HK-2 (cell line): Measurements from ENCODE around the gene ASH1L.
"Not testable (repeated sequence)": the region's sequence is repeated elsewhere in the genome, so short reads cannot be mapped to it uniquely, and the experiment has no call there.

Source experiments
- DNase-seq: peaks from one replicate; pipeline ENCODE4 v3.0.0-alpha.2; 2018; ENCODE audit not compliant: unreplicated experiment

The ASH1L gene

GRCh38 chr1:155561779-155562580 lies 623 bp downstream of the ASH1L start:
- peak; percentile 64 for DNase-seq

- no peak for DNase-seq
Observed at GRCh38 chr1:155555915-155556314, 6.7 kb downstream of the ASH1L start.

GRCh38 chr1:155553349-155553748 lies 9.3 kb downstream of the ASH1L start:
- DNase-seq, result no peak

GRCh38 chr1:155548706-155549105 lies 13.9 kb downstream of the ASH1L start:
- DNase-seq, result no peak

- DNase-seq, result no peak
Observed at GRCh38 chr1:155540000-155540874, 22.4 kb downstream of the ASH1L start.

- no peak for DNase-seq
Observed at GRCh38 chr1:155537193-155537592, 25.4 kb downstream of the ASH1L start.

- DNase-seq, result no peak
Observed at GRCh38 chr1:155531624-155532023, 31.0 kb downstream of the ASH1L start.

- DNase-seq, result no peak
Observed at GRCh38 chr1:155529929-155530328, 32.7 kb downstream of the ASH1L start.

- no peak for DNase-seq
Observed at GRCh38 chr1:155529109-155529508, 33.5 kb downstream of the ASH1L start.

- peak; percentile 8 for DNase-seq
Observed at GRCh38 chr1:155527677-155528076, 34.9 kb downstream of the ASH1L start.

- DNase-seq, result no peak
Observed at GRCh38 chr1:155526356-155526755, 36.2 kb downstream of the ASH1L start.

- no peak for DNase-seq
Observed at GRCh38 chr1:155522069-155522468, 40.5 kb downstream of the ASH1L start.

GRCh38 chr1:155518484-155518883 lies 44.1 kb downstream of the ASH1L start:
- no peak for DNase-seq

- no peak for DNase-seq
Observed at GRCh38 chr1:155514582-155515187, 47.9 kb downstream of the ASH1L start.

GRCh38 chr1:155513300-155513916 lies 49.2 kb downstream of the ASH1L start:
- no peak for DNase-seq

GRCh38 chr1:155511385-155511784 lies 51.2 kb downstream of the ASH1L start:
- DNase-seq, result not testable (repeated sequence)

GRCh38 chr1:155509064-155509463 lies 53.5 kb downstream of the ASH1L start:
- DNase-seq, result no peak

- no peak for DNase-seq
Observed at GRCh38 chr1:155507945-155508344, 54.7 kb downstream of the ASH1L start.

- DNase-seq, result not testable (repeated sequence)
Observed at GRCh38 chr1:155505963-155506362, 56.6 kb downstream of the ASH1L start.

- no peak for DNase-seq
Observed at GRCh38 chr1:155504207-155504606, 58.4 kb downstream of the ASH1L start.

- no peak for DNase-seq
Observed at GRCh38 chr1:155499953-155500639, 62.5 kb downstream of the ASH1L start.
